T-helper 22 cell (primary cell): ENCODE measurements around the gene FBXO44.

Experiments used
- DNase-seq: peaks from one replicate; pipeline ENCODE4 v3.0.0-alpha.2; 2020; ENCODE audit warnings: low read depth

Gene FBXO44

DNA sequence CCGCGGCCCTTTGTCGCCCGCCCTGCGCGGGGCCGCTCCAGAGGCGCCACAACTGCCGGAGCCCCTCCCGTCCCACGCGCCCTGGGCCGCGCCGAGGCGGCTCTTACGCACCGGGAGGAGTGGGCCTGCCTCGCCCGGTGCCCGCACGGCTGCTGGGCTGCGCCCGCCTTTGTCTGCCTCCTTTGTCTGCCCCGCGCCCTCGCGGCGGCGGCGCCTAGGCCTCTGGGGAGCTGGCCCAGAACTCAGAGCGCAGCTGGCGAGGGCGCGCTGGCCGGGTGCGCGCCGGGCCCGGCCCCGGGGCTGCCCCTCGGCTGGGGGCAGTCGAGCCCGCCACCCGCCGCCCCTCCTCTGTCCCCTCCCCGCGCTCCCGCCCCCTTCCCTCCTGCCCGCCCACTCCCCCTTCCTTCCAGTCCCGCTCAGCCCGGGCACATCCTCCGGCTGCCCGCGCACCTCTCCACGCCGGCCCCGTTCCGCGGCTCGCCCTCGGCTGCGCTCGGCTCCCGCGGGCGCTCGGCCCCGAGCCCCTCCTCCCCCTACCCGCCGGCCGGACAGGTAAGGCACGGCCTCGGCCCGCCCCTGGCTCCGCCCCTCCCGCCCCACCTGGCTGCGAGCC, 36.7 kb downstream of the FBXO44 start, which contains the start of gene DRAXIN:
Gene DRAXIN (plus strand): TSS at position 409 of the 613 bp plus-strand sequence. CDS start 14,549 bp downstream, outside the sequence.
- no peak for DNase-seq

DNA sequence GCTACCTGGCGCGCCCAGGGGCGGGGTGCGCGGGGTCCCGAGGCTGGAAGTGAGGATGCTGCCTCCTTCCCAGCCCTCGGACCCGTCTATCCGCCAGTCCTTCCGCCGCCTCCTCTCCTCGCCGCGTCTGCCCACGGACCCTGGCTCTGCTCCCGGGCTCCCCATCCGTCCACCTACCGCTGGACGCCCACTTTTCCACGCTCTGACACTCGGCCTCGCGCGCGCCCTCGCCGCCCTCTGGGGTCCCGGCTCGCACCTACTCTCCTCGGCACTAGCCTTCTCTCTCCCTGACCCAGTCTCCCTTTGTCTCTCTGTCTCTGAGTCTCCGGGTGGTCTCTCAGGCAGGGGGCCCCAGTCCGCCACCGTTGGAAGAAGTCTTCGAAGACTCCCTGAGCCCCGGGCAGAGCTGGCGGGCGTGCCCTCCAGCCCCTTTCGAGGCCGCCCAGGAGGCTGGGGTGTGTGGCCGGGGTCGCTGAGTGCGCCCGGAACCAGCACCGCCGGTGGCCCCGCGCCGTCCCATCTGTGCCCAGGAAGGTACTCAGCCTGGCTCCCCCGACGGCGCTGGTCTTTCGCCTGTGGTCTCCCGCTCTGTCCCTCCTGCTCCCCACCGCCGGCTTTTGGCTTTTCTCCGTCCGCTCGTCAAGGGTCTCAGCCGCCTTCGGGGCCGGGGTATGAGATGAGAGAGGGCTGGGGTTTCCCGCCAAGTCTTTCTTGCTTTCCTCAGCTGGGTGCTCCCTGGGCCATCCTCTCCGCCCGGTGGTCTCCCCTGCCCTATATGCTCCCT, 37.4 kb downstream of the FBXO44 start:
- DNase-seq: no peak

DNA sequence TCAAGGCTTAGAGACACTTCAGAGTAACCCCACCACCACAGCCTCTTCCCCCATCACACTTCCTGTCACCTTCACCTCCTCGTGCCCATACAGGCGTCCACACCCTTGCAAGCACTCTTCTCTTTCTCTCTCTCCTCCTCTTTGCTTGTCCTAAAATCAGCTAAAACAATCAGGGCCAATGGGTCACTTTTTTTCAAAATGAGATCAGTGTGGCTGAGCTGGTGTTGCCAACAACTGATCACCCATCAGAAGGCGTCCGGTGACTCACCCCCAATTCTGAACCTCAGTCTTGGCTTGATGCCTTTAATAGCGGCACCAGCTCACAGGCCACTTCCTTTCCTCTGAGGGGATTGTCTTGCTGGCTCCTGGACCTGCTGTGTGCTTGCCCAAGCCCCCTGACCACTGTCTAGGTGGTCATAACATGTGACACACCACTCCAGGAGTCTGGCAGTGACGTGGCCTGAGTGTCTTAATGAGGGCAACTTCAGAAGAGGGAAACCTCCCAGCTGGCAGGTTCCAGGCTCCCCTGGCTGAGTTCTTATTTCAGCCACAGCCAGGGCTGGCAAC, 38.4 kb downstream of the FBXO44 start:
- no peak for DNase-seq

DNA sequence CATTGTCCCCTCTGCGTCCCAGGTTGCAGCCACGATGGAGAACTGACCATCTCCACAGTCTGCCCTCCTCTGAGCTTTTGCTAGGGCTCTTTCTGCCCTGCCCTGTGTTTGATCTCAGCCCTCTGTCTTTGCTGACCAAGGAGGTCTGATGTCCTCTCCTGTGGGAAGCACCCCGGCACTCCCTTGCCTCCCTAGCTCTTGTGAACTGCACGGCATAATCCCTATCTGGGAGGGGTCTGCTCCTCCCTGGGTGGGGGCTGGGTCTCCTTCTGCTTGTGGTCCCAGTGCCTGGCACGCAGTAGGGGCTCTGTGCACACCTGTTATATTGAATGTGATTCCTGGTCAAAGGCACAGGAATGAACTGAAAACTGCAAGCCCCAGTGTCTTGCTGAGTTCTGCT, 39.2 kb downstream of the FBXO44 start:
- DNase-seq: no peak

DNA sequence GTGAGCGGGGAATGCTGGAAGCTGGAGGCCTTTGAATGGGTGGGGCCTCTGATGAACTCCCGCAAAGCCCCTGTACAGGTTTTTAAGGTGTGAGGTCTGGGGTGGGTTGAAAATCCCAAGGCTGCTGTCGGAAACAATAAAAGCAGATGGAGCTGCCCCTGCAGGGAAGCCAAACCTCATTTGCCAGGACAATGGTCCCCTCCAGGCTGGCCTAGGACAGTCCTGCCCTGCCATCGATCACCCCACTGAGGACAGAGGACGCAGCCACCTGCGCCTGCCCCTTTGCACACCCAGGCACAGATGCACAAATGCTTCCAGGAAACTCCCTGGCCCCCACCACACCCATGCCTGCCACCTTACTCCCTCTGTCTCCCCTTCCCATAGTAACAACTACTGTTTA, 41.2 kb downstream of the FBXO44 start:
- no peak for DNase-seq

DNA sequence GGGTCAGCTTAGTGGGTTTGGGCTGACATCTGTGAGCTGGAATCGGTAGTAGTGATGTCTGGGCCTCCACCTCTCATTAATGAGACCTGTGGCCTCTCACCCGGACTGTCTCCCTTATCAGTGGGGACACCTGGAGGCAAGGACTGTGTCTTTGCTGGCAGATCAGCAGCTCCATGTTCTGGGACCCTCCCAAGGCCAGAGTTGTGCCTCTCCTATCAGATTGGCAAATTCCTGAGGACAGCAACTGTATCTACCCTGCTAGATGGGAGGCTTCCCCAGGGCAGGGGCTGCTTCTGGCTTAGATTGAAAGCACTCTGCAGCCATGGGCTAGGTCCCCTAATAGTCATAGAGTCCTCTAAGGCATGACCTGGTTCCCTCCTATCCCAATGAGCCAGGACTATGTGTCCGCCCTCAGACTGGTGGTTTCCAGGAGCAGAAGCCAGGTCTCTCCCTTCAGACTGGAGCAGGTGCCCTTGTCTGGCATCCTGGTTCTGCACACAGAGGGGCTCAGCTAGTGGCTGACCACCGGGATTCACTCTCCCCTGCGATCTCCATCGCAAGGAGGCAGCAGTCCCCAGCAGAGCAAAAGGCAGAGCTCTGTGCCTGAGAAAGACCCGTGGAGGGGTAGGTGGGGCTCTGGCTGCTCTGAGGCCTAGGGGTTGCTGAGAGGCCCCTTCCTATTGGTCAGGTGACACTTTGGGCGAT, 42.7 kb downstream of the FBXO44 start:
- DNase-seq: no peak

DNA sequence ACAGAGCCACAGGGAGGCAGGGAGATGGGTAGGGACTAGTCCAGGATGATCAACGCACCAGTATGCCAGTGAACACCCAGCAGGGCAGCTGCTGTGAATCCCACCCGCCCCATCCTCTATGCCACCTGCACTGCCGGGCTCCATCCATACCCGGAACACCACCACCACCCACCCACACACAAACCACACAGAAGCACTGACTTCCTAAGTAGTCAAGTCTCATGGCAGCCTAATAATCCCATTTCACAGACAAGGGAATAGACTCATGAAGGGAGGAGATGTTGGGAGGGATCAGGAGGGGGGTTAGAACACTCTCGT, 43.2 kb downstream of the FBXO44 start:
- no peak for DNase-seq

DNA sequence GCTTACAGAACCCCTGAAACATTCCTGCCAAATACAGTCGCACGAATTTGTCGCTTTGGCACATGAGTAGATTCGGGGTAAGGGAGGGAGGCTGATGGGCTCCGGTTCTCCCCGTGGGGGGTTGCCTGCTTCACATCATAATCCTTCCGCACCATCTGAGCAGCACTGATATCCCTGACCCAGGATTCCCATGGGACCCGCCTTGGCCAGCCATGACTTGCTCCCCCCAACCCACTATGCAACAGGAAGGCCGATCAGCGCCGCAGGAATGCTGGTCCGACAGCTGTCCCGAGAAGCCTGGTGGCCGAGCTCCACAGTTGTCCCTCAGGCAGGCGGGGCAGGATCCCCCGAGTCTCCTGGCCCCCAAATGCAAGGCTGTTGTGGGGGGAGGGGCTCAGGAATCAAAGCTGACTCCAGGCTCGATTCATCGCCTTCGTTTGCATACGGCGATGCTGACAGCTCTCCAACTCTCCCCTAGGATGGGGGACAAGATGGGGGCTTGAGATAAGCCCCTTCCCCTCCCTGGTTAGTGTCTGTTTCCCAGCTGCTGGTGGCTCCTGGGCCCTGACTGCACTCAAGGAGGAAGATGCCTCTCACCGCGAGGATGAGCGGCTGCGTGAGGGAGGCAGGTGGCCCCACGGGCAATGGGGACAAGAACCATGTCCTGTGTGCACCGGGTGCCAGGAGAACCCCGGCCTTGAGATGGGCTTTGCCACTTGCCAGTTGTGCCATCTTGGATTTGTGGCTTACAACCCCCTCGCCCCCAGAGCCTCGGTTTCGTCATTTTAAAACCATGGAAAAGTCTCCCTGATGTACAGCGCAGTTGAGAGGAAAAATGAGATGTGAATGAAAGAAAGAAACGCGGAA, 46.2 kb downstream of the FBXO44 start:
- no peak for DNase-seq

DNA sequence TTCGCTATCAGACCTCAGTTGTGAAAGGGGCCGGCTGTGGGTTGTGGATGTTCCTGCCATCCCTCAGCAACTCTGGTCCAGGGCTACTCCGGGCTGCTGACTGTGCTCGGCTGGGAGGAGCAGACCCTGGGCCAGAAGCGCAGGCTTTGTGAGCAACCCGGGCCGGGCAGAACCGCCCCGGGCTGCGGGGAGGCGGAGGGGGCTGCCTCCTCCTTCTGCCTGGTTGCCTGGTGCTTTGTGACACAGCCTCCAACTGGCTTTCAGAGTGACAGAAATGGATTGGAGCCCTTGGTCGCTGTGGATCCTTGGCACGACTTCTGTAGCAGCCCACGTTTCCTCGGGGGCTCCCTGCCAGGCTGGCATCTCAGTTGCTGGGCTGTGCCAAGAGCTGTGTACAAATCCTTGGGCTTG, 46.9 kb downstream of the FBXO44 start:
- no peak for DNase-seq

DNA sequence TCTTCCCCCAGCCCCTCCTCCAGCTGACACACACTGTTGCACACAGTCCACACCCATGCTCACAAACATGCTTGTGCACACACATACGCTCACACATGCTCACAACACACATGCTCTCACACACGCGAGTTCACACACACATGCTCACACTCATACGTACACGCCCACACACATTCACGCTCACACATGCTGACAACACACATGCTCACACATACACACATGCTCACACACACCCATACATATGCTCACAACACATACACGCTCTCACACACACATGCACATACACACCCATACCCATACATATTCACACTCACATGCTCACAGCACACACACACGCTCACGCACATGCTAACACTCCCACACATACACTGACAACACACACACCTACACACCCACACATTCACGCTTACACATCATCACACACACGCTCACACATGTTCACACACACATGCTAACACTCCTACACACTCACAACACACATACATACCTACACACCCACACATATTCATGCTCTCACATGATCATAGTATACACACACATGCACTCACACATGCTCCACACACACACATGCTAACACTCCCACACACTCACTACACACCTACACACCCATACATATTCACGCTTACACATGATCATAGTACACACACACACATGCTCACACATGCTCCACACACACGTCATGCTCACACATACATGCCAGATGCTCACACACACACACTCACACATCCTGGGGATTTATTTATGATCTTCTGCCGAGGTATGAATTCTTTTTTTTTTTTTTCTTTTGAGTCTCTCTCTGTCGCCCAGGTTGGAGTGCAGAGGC, 47.5 kb downstream of the FBXO44 start:
- no peak for DNase-seq

DNA sequence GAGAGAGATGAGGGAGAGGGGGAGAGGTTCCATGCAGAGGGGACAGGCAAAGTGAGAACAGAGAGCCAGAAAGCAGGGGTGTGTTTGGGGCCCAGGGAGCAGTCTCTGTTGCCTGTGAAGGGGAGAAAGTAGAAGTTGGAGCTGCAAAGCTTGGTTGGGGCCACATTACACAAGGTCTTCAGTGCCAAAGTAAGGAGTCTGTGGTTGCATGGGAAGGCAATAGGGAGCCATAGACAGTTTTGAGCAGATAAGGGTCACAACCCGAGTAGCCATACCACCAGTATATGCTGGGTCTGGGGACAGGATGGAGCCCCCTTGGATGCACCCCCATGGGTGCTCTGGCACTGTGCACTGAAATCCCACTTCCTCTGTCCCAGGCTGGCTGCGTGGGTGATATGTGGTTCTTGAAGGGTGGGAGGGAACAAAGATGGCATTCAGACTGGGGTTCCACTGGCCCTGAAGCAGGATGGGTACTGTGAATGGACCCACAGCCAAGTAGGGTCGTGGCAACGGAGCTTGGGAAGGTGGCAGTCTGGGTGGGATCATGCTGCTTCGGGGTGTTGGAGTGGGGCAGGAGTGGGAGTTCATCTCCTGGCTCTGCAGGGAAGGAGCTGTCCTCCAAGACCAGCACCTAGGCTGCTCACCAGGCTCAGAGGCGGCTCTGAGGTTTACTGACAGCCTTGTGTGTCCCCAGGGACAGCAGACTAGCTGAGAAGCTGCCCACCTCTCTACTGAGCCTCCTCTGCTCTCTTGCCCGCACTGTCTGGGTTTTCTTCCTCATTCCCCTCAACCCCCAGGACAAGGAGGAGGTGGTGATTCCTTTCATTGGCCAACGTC, 48.9 kb downstream of the FBXO44 start:
- DNase-seq: no peak

DNA sequence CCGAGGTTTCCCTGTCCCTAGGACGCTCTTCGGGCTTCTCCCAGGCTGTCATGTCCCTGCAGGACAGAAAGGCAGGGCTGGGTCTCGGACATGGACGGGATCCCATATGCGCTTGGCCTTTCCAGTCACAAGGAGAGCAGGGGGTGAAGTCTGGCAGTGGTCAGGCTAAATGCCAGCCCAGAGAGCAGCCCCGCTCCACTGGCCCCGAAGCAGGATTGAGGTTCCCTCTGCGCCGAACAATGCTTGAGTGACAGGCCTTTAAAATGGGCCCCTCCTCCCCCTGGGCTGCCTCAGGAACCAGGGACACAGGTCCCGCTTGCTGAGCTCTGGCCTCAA, 49.5 kb downstream of the FBXO44 start:
- no peak for DNase-seq

DNA sequence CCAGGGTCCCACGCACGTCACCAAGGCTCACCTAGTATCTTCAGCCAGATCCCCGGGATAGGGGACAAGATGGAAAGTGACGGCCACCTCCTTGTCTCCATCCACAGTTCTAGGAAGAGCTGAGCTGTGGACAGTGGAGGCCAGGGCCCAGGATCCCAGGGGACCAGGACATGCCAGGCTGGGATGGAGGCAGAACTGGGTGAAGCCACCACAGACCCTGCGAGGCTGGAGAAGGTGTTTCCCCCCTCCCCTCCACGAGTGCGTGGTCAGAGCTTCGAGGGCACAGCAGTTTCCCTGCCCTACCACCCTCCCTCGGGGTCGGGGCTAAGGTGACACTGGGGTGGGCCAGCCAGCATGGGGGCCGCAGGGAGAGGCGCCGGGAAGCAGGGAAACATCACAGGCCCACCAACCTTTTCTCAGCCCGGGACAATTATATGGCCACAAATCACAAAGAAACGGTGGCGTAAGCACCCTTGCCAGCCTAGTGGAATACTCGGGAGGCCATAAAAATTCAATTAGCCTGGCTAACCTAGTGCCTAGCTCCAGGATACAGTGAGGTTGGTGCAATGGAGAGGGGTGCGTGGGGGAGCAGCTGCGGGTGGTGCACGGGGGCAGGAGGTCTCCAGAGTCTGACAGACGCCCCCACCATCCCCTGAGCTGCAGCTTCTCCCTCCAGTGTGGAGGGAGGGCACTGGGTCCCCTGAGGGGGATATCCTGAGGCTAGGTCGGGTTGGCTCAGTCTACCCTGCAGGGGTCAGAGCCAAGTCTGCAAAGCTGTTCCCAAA, 50.2 kb downstream of the FBXO44 start:
- DNase-seq: no peak

DNA sequence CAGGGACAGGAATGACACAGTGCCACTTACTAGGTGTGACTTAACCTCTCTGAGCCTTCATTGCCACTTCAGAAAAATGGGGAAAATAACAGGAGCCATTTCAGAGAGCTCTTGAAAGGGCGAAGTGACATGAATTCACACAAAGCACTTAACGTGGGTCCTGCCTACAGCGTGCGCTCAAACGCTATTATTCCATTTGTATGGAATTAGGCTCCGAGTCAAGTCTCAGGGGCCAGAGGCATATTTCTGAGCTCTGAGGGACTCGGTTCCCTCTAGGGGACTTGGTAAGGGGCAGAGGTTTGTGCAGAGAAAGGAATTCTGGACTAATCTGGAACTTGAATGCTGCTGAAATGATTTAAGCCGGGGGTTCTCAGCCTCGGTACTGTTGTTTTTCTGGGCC, 50.9 kb downstream of the FBXO44 start:
- no peak for DNase-seq

DNA sequence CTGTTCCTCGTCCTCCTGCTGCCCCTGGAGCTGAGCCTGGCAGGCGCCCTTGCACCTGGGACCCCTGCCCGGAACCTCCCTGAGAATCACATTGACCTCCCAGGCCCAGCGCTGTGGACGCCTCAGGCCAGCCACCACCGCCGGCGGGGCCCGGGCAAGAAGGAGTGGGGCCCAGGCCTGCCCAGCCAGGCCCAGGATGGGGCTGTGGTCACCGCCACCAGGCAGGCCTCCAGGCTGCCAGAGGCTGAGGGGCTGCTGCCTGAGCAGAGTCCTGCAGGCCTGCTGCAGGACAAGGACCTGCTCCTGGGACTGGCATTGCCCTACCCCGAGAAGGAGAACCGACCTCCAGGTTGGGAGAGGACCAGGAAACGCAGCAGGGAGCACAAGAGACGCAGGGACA, 51.6 kb downstream of the FBXO44 start:
- no peak for DNase-seq

DNA sequence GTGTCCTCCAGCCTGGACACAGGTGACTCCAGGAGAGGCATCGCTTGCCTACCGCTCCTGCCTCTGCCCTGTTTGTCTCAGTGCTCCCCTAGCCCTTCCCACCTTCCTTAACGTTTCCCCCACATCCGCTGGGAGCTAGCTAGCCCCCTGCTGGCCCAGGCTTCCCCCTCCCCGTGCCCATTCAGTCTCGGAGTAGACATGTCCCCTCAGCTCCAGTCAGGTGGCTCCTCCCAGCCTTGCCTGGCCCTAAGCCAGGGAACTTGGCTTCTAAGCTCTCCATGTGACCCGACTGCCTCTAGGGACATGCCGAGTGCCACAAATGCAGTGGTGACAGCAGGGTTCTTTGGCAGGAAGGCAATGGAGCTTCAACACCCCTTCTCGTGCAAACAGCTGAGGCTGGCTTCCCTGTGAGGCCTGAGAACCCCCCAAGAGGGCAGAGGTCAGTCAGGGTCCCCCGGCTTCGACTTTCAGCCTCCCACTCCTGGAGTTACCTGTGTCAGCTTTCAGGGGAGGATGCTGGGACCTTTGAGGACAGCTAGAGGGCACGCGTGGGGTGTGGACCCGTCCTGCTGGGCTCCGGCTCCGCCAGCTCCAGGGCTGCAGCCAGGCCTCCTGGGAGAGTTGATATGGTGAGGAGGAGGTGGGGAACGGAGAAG, 53.1 kb downstream of the FBXO44 start:
- DNase-seq: no peak

DNA sequence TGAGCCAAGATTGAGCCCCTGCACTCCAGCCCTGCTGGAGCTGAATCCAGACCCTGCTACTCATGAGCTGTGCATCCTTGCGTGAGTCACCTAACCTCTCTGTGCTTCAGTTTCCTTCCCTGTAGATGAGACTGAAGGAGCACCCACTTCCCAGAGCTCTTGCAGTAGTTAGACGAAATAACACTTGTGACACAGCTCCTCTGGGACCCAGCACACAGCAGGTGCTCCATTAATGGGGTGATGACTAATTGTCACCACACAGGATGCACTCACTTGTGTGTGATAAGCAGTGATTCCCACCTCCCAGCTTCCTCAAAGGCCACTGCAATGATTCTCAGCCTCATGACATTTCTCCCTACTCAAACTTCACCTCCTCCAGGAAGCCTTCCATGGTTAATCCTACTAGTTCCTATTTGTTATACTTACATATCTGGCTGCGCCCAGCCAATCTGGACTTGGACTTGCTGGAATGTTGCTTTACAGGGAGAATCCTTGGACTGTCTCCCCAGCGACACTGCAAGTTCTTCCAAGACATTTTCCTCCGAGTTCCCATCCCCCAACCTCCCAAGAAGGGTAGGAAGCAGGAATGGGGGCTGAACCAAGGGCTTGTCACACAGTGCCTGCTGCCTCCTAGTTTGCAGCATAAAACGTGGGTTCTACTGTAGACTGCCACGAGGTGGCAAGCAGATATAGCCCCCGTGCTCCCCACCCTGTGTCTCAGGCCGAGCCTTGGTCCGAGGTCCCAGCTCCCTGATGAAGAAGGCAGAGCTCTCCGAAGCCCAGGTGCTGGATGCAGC, 54.1 kb downstream of the FBXO44 start:
- DNase-seq: no peak

DNA sequence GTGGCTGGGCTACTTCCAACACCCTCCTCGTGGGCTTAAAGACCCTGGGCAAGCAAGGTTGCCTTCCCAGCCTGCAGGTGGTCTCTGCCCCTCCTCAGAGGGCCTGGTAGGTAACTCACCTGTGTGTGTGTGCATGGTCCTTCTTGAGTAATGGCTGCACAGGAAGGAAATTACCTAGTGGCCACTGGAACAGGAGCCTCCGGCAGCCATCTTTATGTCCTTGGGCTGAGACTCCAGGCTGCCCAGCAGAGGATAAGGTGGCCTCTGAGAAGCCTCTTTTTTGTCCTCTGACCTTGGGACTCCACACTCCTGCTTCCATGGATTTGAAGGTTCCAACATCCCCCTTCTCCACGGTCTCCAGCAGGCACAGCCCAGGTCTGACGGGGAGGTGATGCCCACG, 56.8 kb downstream of the FBXO44 start:
- DNase-seq: no peak
